Measurements from ENCODE around the gene ZNF586. TPM values are rescaled to one million over a fixed set of nuclear protein-coding genes. Genes with fewer than 3 reads are reported as not detected.

Gene ZNF586
- total and polyA plus RNA-seq, 4 donors: 2.3 to 11.8 (median 6.7) TPM

Other genes starting within 250 kb of the ZNF586 start
- 1 to 10 TPM; 2.3 to 4.5 TPM for gene ZNF549, start 242.3 kb upstream of the ZNF586 start, total RNA-seq
- gene ZNF549, start 242.3 kb upstream of the ZNF586 start, polyA plus RNA-seq: under 1 TPM; 0.66 to 0.67 TPM
- gene ZNF550, start 209.8 kb upstream of the ZNF586 start, total RNA-seq: 1 to 10 TPM; 4.4 to 4.8 TPM
- 1 to 10 TPM in 1 of 2 donors, under 1 TPM in 1; 0.96 to 3.0 TPM for gene ZNF550, start 209.8 kb upstream of the ZNF586 start, polyA plus RNA-seq
- 1 to 10 TPM; 1.5 to 2.9 TPM for gene ZNF416, start 190.8 kb upstream of the ZNF586 start, total RNA-seq
- under 1 TPM; 0.97 to 0.99 TPM for gene ZNF416, start 190.8 kb upstream of the ZNF586 start, polyA plus RNA-seq
- gene ZIK1, start 185.5 kb upstream of the ZNF586 start, total RNA-seq: 1 to 10 TPM; 1.2 to 8.6 TPM
- under 1 TPM; 0.29 to 0.60 TPM for gene ZIK1, start 185.5 kb upstream of the ZNF586 start, polyA plus RNA-seq
- 1 to 10 TPM; 1.4 to 7.1 TPM for gene ZNF530, start 169.8 kb upstream of the ZNF586 start, total RNA-seq
- 1 to 10 TPM in 1 of 2 donors, under 1 TPM in 1; 0.86 to 1.4 TPM for gene ZNF530, start 169.8 kb upstream of the ZNF586 start, polyA plus RNA-seq
- 10 to 100 TPM in 1 of 2 donors, 1 to 10 TPM in 1; 6.9 to 12.1 TPM for gene ZNF134, start 155.4 kb upstream of the ZNF586 start, total RNA-seq
- 1 to 10 TPM; 1.5 to 4.0 TPM for gene ZNF134, start 155.4 kb upstream of the ZNF586 start, polyA plus RNA-seq
- gene ZNF211, start 136.5 kb upstream of the ZNF586 start, total RNA-seq: 1 to 10 TPM; 4.4 to 7.0 TPM
- 1 to 10 TPM; 2.0 to 2.3 TPM for gene ZNF211, start 136.5 kb upstream of the ZNF586 start, polyA plus RNA-seq
- gene ZSCAN4, start 100.7 kb upstream of the ZNF586 start, total RNA-seq: not detected
- not detected for gene ZSCAN4, start 100.7 kb upstream of the ZNF586 start, polyA plus RNA-seq
- 10 to 100 TPM in 1 of 2 donors, 1 to 10 TPM in 1; 3.1 to 10.5 TPM for gene ZNF551, start 87.7 kb upstream of the ZNF586 start, total RNA-seq
- gene ZNF551, start 87.7 kb upstream of the ZNF586 start, polyA plus RNA-seq: 1 to 10 TPM in 1 of 2 donors, under 1 TPM in 1; 0.79 to 1.0 TPM
- 1 to 10 TPM; 2.2 to 4.7 TPM for gene ZNF154, start 60.5 kb upstream of the ZNF586 start, total RNA-seq
- gene ZNF154, start 60.5 kb upstream of the ZNF586 start, polyA plus RNA-seq: under 1 TPM; 0.32 to 0.36 TPM
- 1 to 10 TPM; 2.4 to 9.3 TPM for gene ZNF671, start 42.1 kb upstream of the ZNF586 start, total RNA-seq
- gene ZNF671, start 42.1 kb upstream of the ZNF586 start, polyA plus RNA-seq: 1 to 10 TPM in 1 of 2 donors, under 1 TPM in 1; 0.78 to 1.6 TPM
- 10 to 100 TPM in 1 of 2 donors, 1 to 10 TPM in 1; 8.7 to 20.3 TPM for gene ZNF776, start 22.9 kb upstream of the ZNF586 start, total RNA-seq
- gene ZNF776, start 22.9 kb upstream of the ZNF586 start, polyA plus RNA-seq: 1 to 10 TPM; 2.0 to 4.1 TPM
- 10 to 100 TPM in 1 of 2 donors, 1 to 10 TPM in 1; 5.4 to 16.1 TPM for gene ZNF552, start 45.2 kb downstream of the ZNF586 start, total RNA-seq
- 1 to 10 TPM; 3.1 to 5.5 TPM for gene ZNF552, start 45.2 kb downstream of the ZNF586 start, polyA plus RNA-seq
- 10 to 100 TPM; 10.2 to 30.2 TPM for gene ZNF587B, start 60.6 kb downstream of the ZNF586 start, total RNA-seq
- gene ZNF587B, start 60.6 kb downstream of the ZNF586 start, polyA plus RNA-seq: 1 to 10 TPM; 3.0 to 3.6 TPM
- 10 to 100 TPM; 15.6 to 27.8 TPM for gene ZNF587, start 80.2 kb downstream of the ZNF586 start, total RNA-seq
- gene ZNF587, start 80.2 kb downstream of the ZNF586 start, polyA plus RNA-seq: 1 to 10 TPM; 2.7 to 2.8 TPM
- 10 to 100 TPM in 1 of 2 donors, 1 to 10 TPM in 1; 9.1 to 13.8 TPM for gene ZNF814, start 119.4 kb downstream of the ZNF586 start, total RNA-seq
- gene ZNF814, start 119.4 kb downstream of the ZNF586 start, polyA plus RNA-seq: 1 to 10 TPM; 6.9 to 7.3 TPM
- gene ZNF417, start 146.9 kb downstream of the ZNF586 start, total RNA-seq: 10 to 100 TPM; 12.9 to 16.3 TPM
- 1 to 10 TPM; 1.2 to 1.7 TPM for gene ZNF417, start 146.9 kb downstream of the ZNF586 start, polyA plus RNA-seq
- gene ZNF418, start 165.7 kb downstream of the ZNF586 start, total RNA-seq: 1 to 10 TPM; 2.6 to 3.1 TPM
- gene ZNF418, start 165.7 kb downstream of the ZNF586 start, polyA plus RNA-seq: 1 to 10 TPM in 1 of 2 donors, under 1 TPM in 1; 0.51 to 1.4 TPM
- 1 to 10 TPM; 1.6 to 4.4 TPM for gene ZNF256, start 178.0 kb downstream of the ZNF586 start, total RNA-seq
- gene ZNF256, start 178.0 kb downstream of the ZNF586 start, polyA plus RNA-seq: under 1 TPM; 0.53 to 0.67 TPM
- gene C19orf18, start 204.9 kb downstream of the ZNF586 start, total RNA-seq: under 1 TPM in 1 of 2 donors, not detected in 1; 0.23 TPM
- gene C19orf18, start 204.9 kb downstream of the ZNF586 start, polyA plus RNA-seq: under 1 TPM; 0.14 to 0.58 TPM
- 10 to 100 TPM in 1 of 2 donors, 1 to 10 TPM in 1; 8.7 to 12.8 TPM for gene ZNF606, start 233.1 kb downstream of the ZNF586 start, total RNA-seq
- 1 to 10 TPM; 3.2 to 4.5 TPM for gene ZNF606, start 233.1 kb downstream of the ZNF586 start, polyA plus RNA-seq

All from liver (tissue), 4 donors.